SKM-1 (cell line): Measurements from ENCODE around the gene GPR157.
A peak's percentile ranks its signal among the peaks of the same experiment; 100 is the strongest.
"Not testable (repeated sequence)": the region's sequence is repeated elsewhere in the genome, so short reads cannot be mapped to it uniquely, and the experiment has no call there.

Source experiments
- DNase-seq: peaks from one replicate; lab custom pipeline; 2025; ENCODE audit not compliant: unreplicated experiment; lab: John Stamatoyannopoulos, UW

The GPR157 gene

GRCh38 chr1:9149151-9149550 lies 20.2 kb upstream of the GPR157 start:
- DNase-seq, result no peak

GRCh38 chr1:9146156-9146555 lies 17.3 kb upstream of the GPR157 start:
- DNase-seq, result no peak

- DNase-seq, result no peak
Measured at GRCh38 chr1:9145714-9146113, 16.8 kb upstream of the GPR157 start.

GRCh38 chr1:9145021-9145668 lies 16.2 kb upstream of the GPR157 start:
- DNase-seq, result no peak

GRCh38 chr1:9144494-9144893 lies 15.6 kb upstream of the GPR157 start:
- not testable (repeated sequence) for DNase-seq

GRCh38 chr1:9143250-9143649 lies 14.3 kb upstream of the GPR157 start:
- peak; percentile 39 for DNase-seq

- DNase-seq, result no peak
Measured at GRCh38 chr1:9139930-9140329, 11.0 kb upstream of the GPR157 start.

GRCh38 chr1:9136932-9137331 lies 8.0 kb upstream of the GPR157 start:
- no peak for DNase-seq

GRCh38 chr1:9135073-9135836 lies 6.4 kb upstream of the GPR157 start:
- DNase-seq, result peak; percentile 23

- DNase-seq, result no peak
Measured at GRCh38 chr1:9133870-9134585, 5.1 kb upstream of the GPR157 start.

- DNase-seq, result peak; percentile 27
Measured at GRCh38 chr1:9129266-9130041, 552 bp upstream of the GPR157 start.

GRCh38 chr1:9128166-9128519 lies 759 bp downstream of the GPR157 start:
- DNase-seq, result no peak

- no peak for DNase-seq
Measured at GRCh38 chr1:9127395-9128165, 1.3 kb downstream of the GPR157 start.

- DNase-seq, result no peak
Measured at GRCh38 chr1:9126511-9126910, 2.4 kb downstream of the GPR157 start.

GRCh38 chr1:9125847-9126246 lies 3.1 kb downstream of the GPR157 start:
- not testable (repeated sequence) for DNase-seq

- no peak for DNase-seq
Measured at GRCh38 chr1:9125325-9125724, 3.6 kb downstream of the GPR157 start.

GRCh38 chr1:9124389-9124788 lies 4.5 kb downstream of the GPR157 start:
- DNase-seq, result not testable (repeated sequence)

GRCh38 chr1:9123665-9124064 lies 5.2 kb downstream of the GPR157 start:
- not testable (repeated sequence) for DNase-seq

GRCh38 chr1:9121496-9122409 lies 7.1 kb downstream of the GPR157 start:
- no peak for DNase-seq
